PC-3 (cell line): ENCODE data around the gene TMTC2. TPM values are rescaled to one million over a fixed set of nuclear protein-coding genes. Genes with fewer than 3 reads are reported as not detected.

ENCODE experiments used
- ATAC-seq: fragments of 200-7000 bp; cut with Tn5 transposase; 2 replicates; pipeline ENCODE4 v1.9.1; 2020; ENCODE audit warnings: mild to moderate bottlenecking, moderate library complexity
- BruUV-seq: library from RNA; stranded (reverse); fragments of 400-500 nt; replicated peaks from 2 replicates; lab custom pipeline; 2021; lab: Mats Ljungman, UMichigan
- CTCF ChIA-PET: fragments of 300-600 bp; sonication (Branson Sonifier 250); formaldehyde crosslinking; loops from one replicate; lab custom pipeline; 2022; ENCODE audit warnings: antibody characterized with exemption; lab: Charles Lee
- POLR2A ChIA-PET: fragments of 300-600 bp; sonication (Branson Sonifier 250); formaldehyde crosslinking; loops from one replicate; lab custom pipeline; 2022; ENCODE audit warnings: antibody characterized with exemption; ENCODE audit not compliant: unreplicated experiment; lab: Charles Lee
- DNase-seq: peaks from one replicate; pipeline ENCODE4 v3.0.0-alpha.2; 2015
- H2AFZ ChIP-seq: fragments of 300-600 bp; sonication (generic); 2 replicates; pipeline ENCODE4 v1.6.0; 2016; ENCODE audit warnings: antibody characterized with exemption, low read length
- H3F3A ChIP-seq: fragments of 300-600 bp; sonication (generic); one replicate; pipeline ENCODE4 v1.6.0; 2017; ENCODE audit warnings: antibody characterized with exemption, low read length, control low read depth, mild to moderate bottlenecking; ENCODE audit not compliant: unreplicated experiment
- H3K27ac ChIP-seq: fragments of 300-600 bp; sonication (generic); 2 replicates; pipeline ENCODE4 v1.5.1; 2016; ENCODE audit warnings: mild to moderate bottlenecking, low read length
- H3K27me3 ChIP-seq: fragments of 300-600 bp; sonication (generic); 2 replicates; pipeline ENCODE4 v1.6.1; 2016; ENCODE audit warnings: low read length, mixed read lengths
- H3K36me3 ChIP-seq: fragments of 300-600 bp; sonication (generic); 2 replicates; pipeline ENCODE4 v1.6.1; 2016; ENCODE audit warnings: low read depth, mixed run types, low read length, mixed read lengths
- H3K4me1 ChIP-seq: fragments of 300-600 bp; sonication (generic); 2 replicates; pipeline ENCODE4 v1.5.1; 2016; ENCODE audit warnings: low read length; ENCODE audit not compliant: insufficient read depth
- H3K4me2 ChIP-seq: fragments of 300-600 bp; sonication (generic); 2 replicates; pipeline ENCODE4 v1.6.0; 2016; ENCODE audit warnings: low read length
- H3K4me3 ChIP-seq: fragments of 300-600 bp; sonication (generic); 2 replicates; pipeline ENCODE4 v1.5.1; 2016; ENCODE audit warnings: mild to moderate bottlenecking, low read length, mixed read lengths
- H3K79me2 ChIP-seq: fragments of 300-600 bp; sonication (generic); 2 replicates; pipeline ENCODE4 v1.6.1; 2017; ENCODE audit warnings: low read length, mixed read lengths
- H3K9ac ChIP-seq: fragments of 300-600 bp; sonication (generic); 2 replicates; pipeline ENCODE4 v1.6.0; 2016; ENCODE audit warnings: mild to moderate bottlenecking, low read length
- H3K9me2 ChIP-seq: fragments of 300-600 bp; sonication (generic); replicated peaks from 2 replicates; pipeline ENCODE4 v1.6.1; 2016; ENCODE audit warnings: mixed run types, low read length, mixed read lengths
- H3K9me3 ChIP-seq: fragments of 300-600 bp; sonication (generic); 2 replicates; pipeline ENCODE4 v1.6.1; 2016; ENCODE audit warnings: low read length, mixed read lengths
- H4K20me1 ChIP-seq: fragments of 300-600 bp; sonication (generic); 2 replicates; pipeline ENCODE4 v1.6.1; 2016; ENCODE audit warnings: low read length, mixed read lengths
- CTCF ChIP-seq: fragments of 300-600 bp; sonication (generic); conservative IDR thresholded peaks from 2 replicates; pipeline ENCODE4 v1.5.1; 2017; ENCODE audit warnings: antibody characterized with exemption, low read depth, mild to moderate bottlenecking, low read length
- EZH2 ChIP-seq: fragments of 300-600 bp; sonication (generic); IDR thresholded peaks from one replicate; pipeline ENCODE4 v1.6.1; 2017; ENCODE audit warnings: antibody characterized with exemption, mild to moderate bottlenecking, low read length; ENCODE audit not compliant: unreplicated experiment
- EZH2phosphoT487 ChIP-seq: fragments of 300-600 bp; sonication (generic); IDR thresholded peaks from 2 replicates; pipeline ENCODE4 v1.6.1; 2018; ENCODE audit warnings: mild to moderate bottlenecking, antibody characterized with exemption, low read length, borderline replicate concordance
- intact Hi-C: fragments of 100-400 bp; cut with micrococcal nuclease; formaldehyde crosslinking; loops from 2 replicates; pipeline ENCODE4 v1.9.0; 2023
- total RNA-seq: library from RNA; depleted of rRNA; stranded (reverse); fragments of >200 nt; gene quantifications from 2 replicates; pipeline ENCODE4 v1.2.3, GENCODE V29; 2014

TMTC2 gene
- total RNA-seq, 1 experiment from 2014 or later: 10.7 TPM

DNA sequence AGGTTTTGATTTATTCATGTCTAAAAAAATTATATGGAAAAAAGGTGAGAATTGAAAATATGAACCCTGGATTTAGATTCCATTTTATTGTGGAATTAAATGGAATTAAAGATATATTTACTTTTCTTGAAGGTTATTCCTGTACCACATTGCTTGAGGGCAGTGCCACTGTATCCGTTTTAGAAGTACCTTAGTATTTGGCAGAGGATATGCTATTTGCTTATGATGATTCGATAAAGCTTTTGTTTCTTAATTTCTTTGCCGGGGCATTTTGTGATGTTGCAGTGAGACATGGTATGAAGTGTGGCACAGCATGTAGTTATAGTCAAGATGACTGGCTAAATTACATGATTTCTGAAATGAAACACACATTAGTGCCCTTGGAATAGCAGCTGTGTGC is 7.6 kb downstream of the TMTC2 start:
- Histone ChIP-seq H3K9me2 (no peaks in the 10 kb centered on the region), H3K36me3 (peaks cover 16% of the 10 kb centered on the region), H3K79me2 (peaks cover 19% of the 10 kb centered on the region), H3K27me3 (no peaks in the 10 kb centered on the region), H4K20me1 (no peaks in the 10 kb centered on the region), H3K9ac (no peak overlapping the region), H3K4me1 (peaks cover 33% of the 10 kb centered on the region), H3K4me3 (peak overlapping the region; percentile 11; the same call in 1 of the 2 replicates), H2AFZ (0 out of 2 replicates have a peak overlapping the region, but pooled peaks have one; percentile 20), H3K4me2 (peak overlapping the region; percentile 64), H3K9me3 (no peaks in the 10 kb centered on the region), H3F3A (peaks cover 6% of the 10 kb centered on the region), H3K27ac (0 out of 2 replicates have a peak overlapping the region, but pooled peaks have one; percentile 9)
- CTCF ChIA-PET: no interaction called here
- intact Hi-C loops: loop anchor here (5.0 kb wide), 1 partner anchor 43 kb away; no protein-coding TSS in a partner anchor
- DNase-seq: peak; percentile 73
- no TSS peak for BruUV-seq
- peak; percentile 72 for ATAC-seq
- TF ChIP-seq EZH2: no peak
- no peak for TF ChIP-seq EZH2phosphoT487
- TF ChIP-seq CTCF: no peak
- POLR2A ChIA-PET: no interaction called here

GRCh38 chr12:82694970-82695369 is 8.3 kb downstream of the TMTC2 start:
- H3K4me3 ChIP-seq: peak overlapping the region; percentile 11; the same call in 1 of the 2 replicates
- CTCF ChIA-PET: no interaction called here
- POLR2A ChIA-PET: no interaction called here
- DNase-seq (peak; percentile 80), ATAC-seq (peak; percentile 74)
- H3F3A ChIP-seq: peaks cover 6% of the 10 kb centered on the region
- H2AFZ ChIP-seq: no peak overlapping the region
- peaks cover 16% of the 10 kb centered on the region for H3K36me3 ChIP-seq
- no peaks in the 10 kb centered on the region for H3K9me2 ChIP-seq
- H4K20me1 ChIP-seq: no peaks in the 10 kb centered on the region
- no peak overlapping the region for H3K9ac ChIP-seq
- intact Hi-C loops: loop anchor here (5.0 kb wide), 1 partner anchor 42 kb away; no protein-coding TSS in a partner anchor
- H3K79me2 ChIP-seq: peaks cover 15% of the 10 kb centered on the region
- no peak for TF ChIP-seq EZH2
- no peak for TF ChIP-seq EZH2phosphoT487
- no peak for TF ChIP-seq CTCF
- H3K27me3 ChIP-seq: no peaks in the 10 kb centered on the region
- peak overlapping the region; percentile 9; the same call in 1 of the 2 replicates for H3K27ac ChIP-seq
- peak overlapping the region; percentile 64 for H3K4me2 ChIP-seq
- no TSS peak for BruUV-seq
- peaks cover 26% of the 10 kb centered on the region for H3K4me1 ChIP-seq
- H3K9me3 ChIP-seq: no peaks in the 10 kb centered on the region

GRCh38 chr12:82695531-82695930 is 8.8 kb downstream of the TMTC2 start:
- H2AFZ ChIP-seq: no peak overlapping the region
- H3K4me2 ChIP-seq: peak overlapping the region; percentile 64; the same call in 1 of the 2 replicates
- H3K9me2 ChIP-seq: no peaks in the 10 kb centered on the region
- no peak overlapping the region for H3K27ac ChIP-seq
- H3F3A ChIP-seq: peaks cover 6% of the 10 kb centered on the region
- CTCF ChIA-PET: no interaction called here
- H3K9me3 ChIP-seq: no peaks in the 10 kb centered on the region
- DNase-seq (no peak), ATAC-seq (no peak)
- TF ChIP-seq EZH2: no peak
- no peak for TF ChIP-seq CTCF
- no peak for TF ChIP-seq EZH2phosphoT487
- no TSS peak for BruUV-seq
- peaks cover 13% of the 10 kb centered on the region; the same call in 1 of the 2 replicates for H3K79me2 ChIP-seq
- H3K27me3 ChIP-seq: no peaks in the 10 kb centered on the region
- no peak overlapping the region for H3K4me3 ChIP-seq
- no peak overlapping the region for H3K9ac ChIP-seq
- peaks cover 15% of the 10 kb centered on the region for H3K36me3 ChIP-seq
- peaks cover 23% of the 10 kb centered on the region for H3K4me1 ChIP-seq
- intact Hi-C loops: no loop called here
- POLR2A ChIA-PET: no interaction called here
- no peaks in the 10 kb centered on the region for H4K20me1 ChIP-seq
